Measurements from ENCODE around the gene DOC2A. TPM values are rescaled to one million over a fixed set of nuclear protein-coding genes. Genes with fewer than 3 reads are reported as not detected.

The DOC2A gene
- total RNA-seq, 1 donor from 2014 or later: 3.1 TPM

- Histone ChIP-seq H3K9me3 (ENCODE audit: low read depth) (no peaks in the 10 kb centered on the region), H3K4me3 (no peak overlapping the region), H3K4me1 (no peaks in the 10 kb centered on the region), H3K27me3 (no peaks in the 10 kb centered on the region), H3K79me2 (ENCODE audit: low read depth) (no peaks in the 10 kb centered on the region), H3K27ac (no peak overlapping the region), H3F3A (ENCODE audit: low read depth) (no peaks in the 10 kb centered on the region), H3K4me2 (no peak overlapping the region), H3K36me3 (no peaks in the 10 kb centered on the region), H4K20me1 (ENCODE audit: low read depth) (no peaks in the 10 kb centered on the region), H2AFZ (replicated peaks) (no peak overlapping the region), H3K9ac (no peak overlapping the region)
- TF ChIP-seq EZH2phosphoT487 (IDR thresholded peaks at IDR 0.05): no peak
- no peak for TF ChIP-seq EZH2 (IDR thresholded peaks at IDR 0.05)
- Mint-ChIP-seq H3K36me3 (peaks cover 35% of the 10 kb centered on the region), H3K4me1 (peaks cover 7% of the 10 kb centered on the region), H3K27ac (peak overlapping the region; percentile 9), H3K4me3 (no peak overlapping the region), H3K27me3 (ENCODE audit: insufficient read depth, low read depth) (peaks cover 4% of the 10 kb centered on the region), H3K9me3 (no peaks in the 10 kb centered on the region)
- no peak for DNase-seq (ENCODE audit: low spot score)
These were observed 23.3 kb downstream of the DOC2A start for GRCh38 chr16:29987371-29988085.

- Mint-ChIP-seq H3K27ac (no peak overlapping the region), H3K9me3 (no peaks in the 10 kb centered on the region), H3K27me3 (ENCODE audit: insufficient read depth, low read depth) (peaks cover 4% of the 10 kb centered on the region), H3K36me3 (peaks cover 39% of the 10 kb centered on the region), H3K4me1 (peaks cover 3% of the 10 kb centered on the region), H3K4me3 (no peak overlapping the region)
- Histone ChIP-seq H3K79me2 (ENCODE audit: low read depth) (no peaks in the 10 kb centered on the region), H3K27me3 (no peaks in the 10 kb centered on the region), H3K4me1 (no peaks in the 10 kb centered on the region), H3K9ac (no peak overlapping the region), H3K4me3 (no peak overlapping the region), H3K9me3 (ENCODE audit: low read depth) (no peaks in the 10 kb centered on the region), H3K36me3 (no peaks in the 10 kb centered on the region), H3K27ac (no peak overlapping the region), H3F3A (ENCODE audit: low read depth) (no peaks in the 10 kb centered on the region), H2AFZ (replicated peaks) (no peak overlapping the region), H3K4me2 (no peak overlapping the region), H4K20me1 (ENCODE audit: low read depth) (no peaks in the 10 kb centered on the region)
- TF ChIP-seq CTCF (IDR thresholded peaks at IDR 0.05) (no peak), EZH2 (IDR thresholded peaks at IDR 0.05) (no peak), EZH2phosphoT487 (IDR thresholded peaks at IDR 0.05) (no peak)
- no peak for DNase-seq (ENCODE audit: low spot score)
These were observed 23.9 kb downstream of the DOC2A start for GRCh38 chr16:29986931-29987330.

GRCh38 chr16:29986231-29986630, 24.6 kb downstream of the DOC2A start:
- TF ChIP-seq CTCF (IDR thresholded peaks at IDR 0.05) (no peak), EZH2phosphoT487 (IDR thresholded peaks at IDR 0.05) (no peak), EZH2 (IDR thresholded peaks at IDR 0.05) (no peak)
- H3K4me1 ChIP-seq: no peaks in the 10 kb centered on the region
- no peaks in the 10 kb centered on the region for H3F3A ChIP-seq (ENCODE audit: low read depth)
- Mint-ChIP-seq H3K9me3 (no peaks in the 10 kb centered on the region), H3K36me3 (peaks cover 42% of the 10 kb centered on the region), H3K27ac (no peak overlapping the region), H3K4me1 (peaks cover 3% of the 10 kb centered on the region), H3K27me3 (ENCODE audit: insufficient read depth, low read depth) (peaks cover 2% of the 10 kb centered on the region), H3K4me3 (no peak overlapping the region)
- H2AFZ ChIP-seq (replicated peaks): no peak overlapping the region
- DNase-seq (ENCODE audit: low spot score): no peak
- no peaks in the 10 kb centered on the region for H3K9me3 ChIP-seq (ENCODE audit: low read depth)
- H3K79me2 ChIP-seq (ENCODE audit: low read depth): no peaks in the 10 kb centered on the region
- H4K20me1 ChIP-seq (ENCODE audit: low read depth): no peaks in the 10 kb centered on the region
- H3K27me3 ChIP-seq: no peaks in the 10 kb centered on the region
- no peaks in the 10 kb centered on the region for H3K36me3 ChIP-seq
- H3K4me2 ChIP-seq: no peak overlapping the region
- no peak overlapping the region for H3K27ac ChIP-seq
- no peak overlapping the region for H3K9ac ChIP-seq
- H3K4me3 ChIP-seq: no peak overlapping the region

GRCh38 chr16:29985271-29985811, 25.5 kb downstream of the DOC2A start:
- Histone ChIP-seq H3K4me3 (no peak overlapping the region), H3K4me1 (no peaks in the 10 kb centered on the region), H2AFZ (replicated peaks) (no peak overlapping the region), H4K20me1 (ENCODE audit: low read depth) (no peaks in the 10 kb centered on the region), H3K27me3 (no peaks in the 10 kb centered on the region), H3K27ac (no peak overlapping the region), H3K36me3 (no peaks in the 10 kb centered on the region), H3K79me2 (ENCODE audit: low read depth) (no peaks in the 10 kb centered on the region), H3K9me3 (ENCODE audit: low read depth) (no peaks in the 10 kb centered on the region), H3K9ac (no peak overlapping the region), H3F3A (ENCODE audit: low read depth) (no peaks in the 10 kb centered on the region), H3K4me2 (no peak overlapping the region)
- Mint-ChIP-seq H3K9me3 (no peaks in the 10 kb centered on the region), H3K4me1 (peaks cover 3% of the 10 kb centered on the region), H3K36me3 (peaks cover 41% of the 10 kb centered on the region), H3K27ac (no peak overlapping the region), H3K4me3 (no peak overlapping the region), H3K27me3 (ENCODE audit: insufficient read depth, low read depth) (no peaks in the 10 kb centered on the region)
- no peak for TF ChIP-seq EZH2 (IDR thresholded peaks at IDR 0.05)
- no peak for TF ChIP-seq EZH2phosphoT487 (IDR thresholded peaks at IDR 0.05)
- no peak for TF ChIP-seq CTCF (IDR thresholded peaks at IDR 0.05)
- DNase-seq (ENCODE audit: low spot score): no peak

Data from neural progenitor cell (in vitro differentiated cells).